Prostate gland (tissue), 2 donors: ENCODE results near the gene PDE9A.

Source experiments
- POLR2A ChIP-seq: fragments of 450-650 bp; IDR thresholded peaks from one replicate; pipeline ENCODE4 v1.6.1; 2016; ENCODE audit warnings: antibody characterized with exemption, mild to moderate bottlenecking
- TF ChIP-seq, protein P1 (sequence below), 4 experiments: fragments of 200-600 bp in 2 of 4; fragments of 450-650 bp in 2 of 4; sonication (generic) in 2 of 4; IDR thresholded peaks; 1 replicate in 3 of 4; 2 replicates in 1 of 4; pipeline ENCODE4 v1.5.1; 2016 to 2019; ENCODE audit warnings: antibody characterized with exemption in 4 of 4, mild to moderate bottlenecking in 2 of 4, moderate library complexity in 2 of 4

DNA sequence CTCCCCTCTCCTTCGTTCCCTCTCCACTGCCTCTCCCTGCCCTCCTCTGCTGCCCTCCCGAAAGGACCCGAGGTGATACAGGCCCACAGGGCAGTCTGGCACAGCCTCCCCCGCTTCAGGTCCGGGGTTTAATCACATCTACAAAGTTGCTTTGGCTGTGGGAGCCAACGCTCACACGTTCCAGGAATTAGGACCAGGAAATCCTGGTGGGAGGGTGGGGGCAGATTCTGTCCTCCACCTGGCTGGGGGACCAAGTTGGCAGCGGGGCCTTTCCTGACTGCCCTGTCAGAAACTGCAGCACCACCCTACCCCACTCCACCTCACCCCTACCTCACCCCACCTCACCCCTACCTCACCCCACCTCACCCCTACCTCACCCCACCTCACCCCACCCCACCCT, 130.9 kb downstream of the PDE9A start:
- TF ChIP-seq, protein P1, sequence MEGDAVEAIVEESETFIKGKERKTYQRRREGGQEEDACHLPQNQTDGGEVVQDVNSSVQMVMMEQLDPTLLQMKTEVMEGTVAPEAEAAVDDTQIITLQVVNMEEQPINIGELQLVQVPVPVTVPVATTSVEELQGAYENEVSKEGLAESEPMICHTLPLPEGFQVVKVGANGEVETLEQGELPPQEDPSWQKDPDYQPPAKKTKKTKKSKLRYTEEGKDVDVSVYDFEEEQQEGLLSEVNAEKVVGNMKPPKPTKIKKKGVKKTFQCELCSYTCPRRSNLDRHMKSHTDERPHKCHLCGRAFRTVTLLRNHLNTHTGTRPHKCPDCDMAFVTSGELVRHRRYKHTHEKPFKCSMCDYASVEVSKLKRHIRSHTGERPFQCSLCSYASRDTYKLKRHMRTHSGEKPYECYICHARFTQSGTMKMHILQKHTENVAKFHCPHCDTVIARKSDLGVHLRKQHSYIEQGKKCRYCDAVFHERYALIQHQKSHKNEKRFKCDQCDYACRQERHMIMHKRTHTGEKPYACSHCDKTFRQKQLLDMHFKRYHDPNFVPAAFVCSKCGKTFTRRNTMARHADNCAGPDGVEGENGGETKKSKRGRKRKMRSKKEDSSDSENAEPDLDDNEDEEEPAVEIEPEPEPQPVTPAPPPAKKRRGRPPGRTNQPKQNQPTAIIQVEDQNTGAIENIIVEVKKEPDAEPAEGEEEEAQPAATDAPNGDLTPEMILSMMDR (IDR thresholded peaks at IDR 0.05) = no peak
- TF ChIP-seq POLR2A = no peak
